Endothelial cell of umbilical vein (primary cell): ENCODE measurements around the gene TTC39A.

ENCODE experiments used
- EZH2 ChIP-seq: IDR thresholded peaks from 2 replicates; pipeline ENCODE4 v1.6.1; 2012; ENCODE audit warnings: borderline replicate concordance, low read depth, mild to moderate bottlenecking, moderate library complexity, low read length, inconsistent platforms; ENCODE audit not compliant: severe bottlenecking
- FOS ChIP-seq: IDR thresholded peaks from 2 replicates; pipeline ENCODE4 v1.6.1; 2011; ENCODE audit warnings: mild to moderate bottlenecking, low read length, moderate library complexity, borderline replicate concordance; ENCODE audit not compliant: insufficient read depth
- GATA2 ChIP-seq: IDR thresholded peaks from 2 replicates; pipeline ENCODE4 v1.7.0; 2011; ENCODE audit warnings: low read depth, mild to moderate bottlenecking, moderate library complexity, mixed read lengths, low read length; ENCODE audit not compliant: insufficient read length, insufficient read depth
- JUN ChIP-seq: IDR thresholded peaks from 2 replicates; pipeline ENCODE4 v1.6.1; 2011; ENCODE audit warnings: borderline replicate concordance, low read depth; ENCODE audit not compliant: insufficient read length, insufficient read depth
- POLR2A ChIP-seq: IDR thresholded peaks from 2 replicates; pipeline ENCODE4 v1.6.1; 2012; ENCODE audit warnings: low read depth, mild to moderate bottlenecking, control low read depth, low read length
- POLR2AphosphoS5 ChIP-seq: IDR thresholded peaks from 2 replicates; pipeline ENCODE4 v1.6.1; 2012; ENCODE audit warnings: low read depth, mild to moderate bottlenecking, control low read depth, low read length, moderate library complexity; ENCODE audit not compliant: insufficient read depth
- TF ChIP-seq, protein P1 (sequence below), 2 donors: IDR thresholded peaks; 1 replicate in 1 of 2; 2 replicates in 1 of 2; pipeline ENCODE4 v1.5.1; 2011; ENCODE audit warnings: low read length in 2 of 2, mild to moderate bottlenecking in 2 of 2, moderate library complexity in 2 of 2, control low read depth in 1 of 2, inconsistent platforms in 1 of 2, low read depth in 1 of 2; ENCODE audit not compliant: insufficient read depth in 1 of 2; ENCODE audit errors: extremely low read depth in 1 of 2
- TF ChIP-seq, protein P2 (sequence below): IDR thresholded peaks from 2 replicates; pipeline ENCODE4 v1.6.1; 2011; ENCODE audit not compliant: insufficient read depth, insufficient read length

DNA sequence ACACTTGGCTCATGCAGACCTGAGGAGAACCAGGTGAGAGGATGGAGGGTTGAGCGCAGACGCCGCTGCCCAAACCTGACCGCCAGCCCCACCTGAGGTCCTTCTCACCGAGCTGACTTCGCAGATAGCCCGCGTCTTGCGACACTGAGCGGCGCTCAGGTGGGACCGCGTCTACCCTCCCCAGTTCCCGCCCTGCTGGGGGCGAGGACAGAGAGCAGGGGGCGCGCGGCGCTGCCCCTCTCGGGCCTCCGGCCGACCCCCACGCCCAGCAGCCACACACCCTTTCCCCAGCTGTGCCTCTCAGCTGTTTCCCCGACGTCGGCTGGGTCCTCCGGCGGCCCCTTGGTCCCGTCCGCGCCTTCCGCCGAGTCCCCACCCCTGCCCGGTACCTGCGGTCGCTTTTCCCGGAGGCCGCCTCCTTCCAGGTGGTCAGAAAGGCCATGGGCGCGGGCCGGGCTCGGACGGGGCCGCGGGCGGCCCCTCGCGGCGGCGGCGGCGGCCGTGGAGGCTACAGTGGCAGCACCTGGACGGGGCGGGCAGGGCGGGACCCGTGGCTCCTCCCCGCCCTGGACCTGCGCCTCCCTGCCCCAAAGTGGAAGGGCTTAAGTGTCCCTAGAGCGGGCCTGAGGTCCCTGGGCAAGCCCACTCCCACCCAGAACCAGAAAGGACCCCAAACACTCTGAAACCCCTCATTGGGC, 14.4 kb upstream of the TTC39A start:
- no peak for TF ChIP-seq POLR2AphosphoS5
- no peak for TF ChIP-seq POLR2A
- TF ChIP-seq, protein P1, sequence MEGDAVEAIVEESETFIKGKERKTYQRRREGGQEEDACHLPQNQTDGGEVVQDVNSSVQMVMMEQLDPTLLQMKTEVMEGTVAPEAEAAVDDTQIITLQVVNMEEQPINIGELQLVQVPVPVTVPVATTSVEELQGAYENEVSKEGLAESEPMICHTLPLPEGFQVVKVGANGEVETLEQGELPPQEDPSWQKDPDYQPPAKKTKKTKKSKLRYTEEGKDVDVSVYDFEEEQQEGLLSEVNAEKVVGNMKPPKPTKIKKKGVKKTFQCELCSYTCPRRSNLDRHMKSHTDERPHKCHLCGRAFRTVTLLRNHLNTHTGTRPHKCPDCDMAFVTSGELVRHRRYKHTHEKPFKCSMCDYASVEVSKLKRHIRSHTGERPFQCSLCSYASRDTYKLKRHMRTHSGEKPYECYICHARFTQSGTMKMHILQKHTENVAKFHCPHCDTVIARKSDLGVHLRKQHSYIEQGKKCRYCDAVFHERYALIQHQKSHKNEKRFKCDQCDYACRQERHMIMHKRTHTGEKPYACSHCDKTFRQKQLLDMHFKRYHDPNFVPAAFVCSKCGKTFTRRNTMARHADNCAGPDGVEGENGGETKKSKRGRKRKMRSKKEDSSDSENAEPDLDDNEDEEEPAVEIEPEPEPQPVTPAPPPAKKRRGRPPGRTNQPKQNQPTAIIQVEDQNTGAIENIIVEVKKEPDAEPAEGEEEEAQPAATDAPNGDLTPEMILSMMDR (IDR thresholded peaks at IDR 0.05; ENCODE audit: extremely low read depth in 1 of 2, insufficient read depth in 1 of 2, low read depth in 1 of 2, low read length in 2 of 2): no peak
- TF ChIP-seq, protein P2, sequence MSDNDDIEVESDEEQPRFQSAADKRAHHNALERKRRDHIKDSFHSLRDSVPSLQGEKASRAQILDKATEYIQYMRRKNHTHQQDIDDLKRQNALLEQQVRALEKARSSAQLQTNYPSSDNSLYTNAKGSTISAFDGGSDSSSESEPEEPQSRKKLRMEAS: no peak
- TF ChIP-seq EZH2: peak; percentile 79
- TF ChIP-seq JUN: no peak
- TF ChIP-seq GATA2: no peak
- TF ChIP-seq FOS: no peak
